Left colon (tissue), 2 donors: ENCODE results near the gene ITGAE. TPM values are rescaled to one million over a fixed set of nuclear protein-coding genes. Genes with fewer than 3 reads are reported as not detected.

Experiments used
- ATAC-seq: fragments of 200-7000 bp; cut with Tn5 transposase; one replicate; pipeline ENCODE4 v1.9.1; 2020; ENCODE audit warnings: mild to moderate bottlenecking, moderate library complexity
- DNase-seq, 2 donors: peaks; one replicate each; pipeline ENCODE4 v3.0.0-alpha.2; 2020
- intact Hi-C, 2 donors: fragments of 100-400 bp; cut with DNase I in 1 of 2; cut with micrococcal nuclease in 1 of 2; formaldehyde crosslinking; loops; one replicate each; pipeline versions ENCODE4 v1.11.2 to v1.14.0; 2022; cut with DNase I, micrococcal nuclease
- total RNA-seq, 2 donors: library from RNA; stranded (reverse); fragmentation: NEBNext Ultra II Directional; extraction: Animal tissue kit (Norgen Biotek cat#: 25700); gene quantifications; one replicate each; pipeline ENCODE4 v1.2.1, GENCODE V29; 2021
- donor health status: DM: no; HTN: no; CAD: no.
- donor health status: DM: yes; HTN: yes; CAD: no.

Gene ITGAE
- total RNA-seq, 2 donors from 2014 or later, result 15.6 to 16.2 TPM

- intact Hi-C loops, result no loop called here
- ATAC-seq, result no peak
- no peak for DNase-seq
These were observed 134.5 kb downstream of the ITGAE start for GRCh38 chr17:3666516-3666915.

GRCh38 chr17:3665834-3666233 lies 135.2 kb downstream of the ITGAE start:
- intact Hi-C loops, result no loop called here
- DNase-seq (no peak), ATAC-seq (no peak)

Other genes with a start within 250 kb of the ITGAE start
- gene TRPV3, start 243.4 kb downstream of the ITGAE start, total RNA-seq, result 1 to 10 TPM in 1 of 2 donors, under 1 TPM in 1; 0.43 to 1.5 TPM
- 1 to 10 TPM; 6.3 to 8.6 TPM for gene TRPV1, start 191.8 kb downstream of the ITGAE start, total RNA-seq
- gene SHPK, start 164.9 kb downstream of the ITGAE start, total RNA-seq, result 10 to 100 TPM; 19.1 to 19.6 TPM
- gene CTNS, start 164.4 kb downstream of the ITGAE start, total RNA-seq, result 1 to 10 TPM; 7.7 to 8.0 TPM
- 100 to 1,000 TPM; 231 to 293 TPM for gene TAX1BP3, start 132.6 kb downstream of the ITGAE start, total RNA-seq
- gene EMC6, start 132.4 kb downstream of the ITGAE start, total RNA-seq, result 10 to 100 TPM; 29.7 to 36.0 TPM
- 1 to 10 TPM; 1.6 to 2.6 TPM for gene P2RX5, start 105.0 kb downstream of the ITGAE start, total RNA-seq
- 1 to 10 TPM; 1.1 to 2.6 TPM for gene HASPIN, start 77.3 kb downstream of the ITGAE start, total RNA-seq
- gene NCBP3, start 45.1 kb upstream of the ITGAE start, total RNA-seq, result 10 to 100 TPM; 35.9 to 42.5 TPM
- 1 to 10 TPM; 5.0 to 6.3 TPM for gene CAMKK1, start 91.9 kb upstream of the ITGAE start, total RNA-seq
- gene P2RX1, start 115.3 kb upstream of the ITGAE start, total RNA-seq, result 1 to 10 TPM; 2.8 to 5.9 TPM
- 100 to 1,000 TPM; 276 to 300 TPM for gene ATP2A3, start 163.2 kb upstream of the ITGAE start, total RNA-seq